ENCODE data around the gene SOSTDC1. TPM values are rescaled to one million over a fixed set of nuclear protein-coding genes. Genes with fewer than 3 reads are reported as not detected.
"Not testable (repeated sequence)": the region's sequence is repeated elsewhere in the genome, so short reads cannot be mapped to it uniquely, and the experiment has no call there.

Gene SOSTDC1, protein sequence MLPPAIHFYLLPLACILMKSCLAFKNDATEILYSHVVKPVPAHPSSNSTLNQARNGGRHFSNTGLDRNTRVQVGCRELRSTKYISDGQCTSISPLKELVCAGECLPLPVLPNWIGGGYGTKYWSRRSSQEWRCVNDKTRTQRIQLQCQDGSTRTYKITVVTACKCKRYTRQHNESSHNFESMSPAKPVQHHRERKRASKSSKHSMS
- not detected in 2 replicates for total RNA-seq

GRCh38 chr7:16465469-16466361 is at the start of gene SOSTDC1:
SOSTDC1 (minus strand) TSS chr7:16465738; CDS start chr7:16465668, 70 bp downstream.
- Mint-ChIP-seq H3K4me3 (ENCODE audit: low read depth) (no peak within 1 kb of the TSS), H3K27me3 (ENCODE audit: low read depth) (peaks cover 13% of the 10 kb centered on the region), H3K9me3 (no peaks in the 10 kb centered on the region), H3K4me1 (ENCODE audit: low read depth) (peaks cover 2% of the 10 kb centered on the region), H3K27ac (no peak within 1 kb of the TSS), H3K36me3 (ENCODE audit: low read depth) (no peaks in the 10 kb centered on the region)
- intact Hi-C loops (cut with micrococcal nuclease) = no loop called here
- no peak for DNase-seq (ENCODE audit: low spot score)

- H3K9me3 Mint-ChIP-seq = no peaks in the 10 kb centered on the region
- intact Hi-C loops (cut with micrococcal nuclease) = no loop called here
- H3K27me3 Mint-ChIP-seq (ENCODE audit: low read depth) = peaks cover 2% of the 10 kb centered on the region
- H3K4me3 Mint-ChIP-seq (ENCODE audit: low read depth) = no peak overlapping the region
- no peaks in the 10 kb centered on the region for H3K4me1 Mint-ChIP-seq (ENCODE audit: low read depth)
- H3K27ac Mint-ChIP-seq = no peak overlapping the region
- H3K36me3 Mint-ChIP-seq (ENCODE audit: low read depth) = no peaks in the 10 kb centered on the region
- no peak for DNase-seq (ENCODE audit: low spot score)
These were observed 49.2 kb upstream of the SOSTDC1 start for GRCh38 chr7:16514729-16515128.

- intact Hi-C loops (cut with micrococcal nuclease) = no loop called here
- no peak for DNase-seq (ENCODE audit: low spot score)
- H3K27ac Mint-ChIP-seq = no peak overlapping the region
- H3K27me3 Mint-ChIP-seq (ENCODE audit: low read depth) = peaks cover 2% of the 10 kb centered on the region
- H3K4me1 Mint-ChIP-seq (ENCODE audit: low read depth) = no peaks in the 10 kb centered on the region
- H3K36me3 Mint-ChIP-seq (ENCODE audit: low read depth) = no peaks in the 10 kb centered on the region
- H3K4me3 Mint-ChIP-seq (ENCODE audit: low read depth) = no peak overlapping the region
- no peaks in the 10 kb centered on the region for H3K9me3 Mint-ChIP-seq
These were observed 48.7 kb upstream of the SOSTDC1 start for GRCh38 chr7:16514271-16514670.

GRCh38 chr7:16512097-16512496 is 46.6 kb upstream of the SOSTDC1 start:
- no peaks in the 10 kb centered on the region for H3K27me3 Mint-ChIP-seq (ENCODE audit: low read depth)
- no peaks in the 10 kb centered on the region for H3K36me3 Mint-ChIP-seq (ENCODE audit: low read depth)
- DNase-seq (ENCODE audit: low spot score) = no peak
- no peak overlapping the region for H3K4me3 Mint-ChIP-seq (ENCODE audit: low read depth)
- no peak overlapping the region for H3K27ac Mint-ChIP-seq
- H3K4me1 Mint-ChIP-seq (ENCODE audit: low read depth) = no peaks in the 10 kb centered on the region
- no peaks in the 10 kb centered on the region for H3K9me3 Mint-ChIP-seq
- intact Hi-C loops (cut with micrococcal nuclease) = no loop called here

DNA sequence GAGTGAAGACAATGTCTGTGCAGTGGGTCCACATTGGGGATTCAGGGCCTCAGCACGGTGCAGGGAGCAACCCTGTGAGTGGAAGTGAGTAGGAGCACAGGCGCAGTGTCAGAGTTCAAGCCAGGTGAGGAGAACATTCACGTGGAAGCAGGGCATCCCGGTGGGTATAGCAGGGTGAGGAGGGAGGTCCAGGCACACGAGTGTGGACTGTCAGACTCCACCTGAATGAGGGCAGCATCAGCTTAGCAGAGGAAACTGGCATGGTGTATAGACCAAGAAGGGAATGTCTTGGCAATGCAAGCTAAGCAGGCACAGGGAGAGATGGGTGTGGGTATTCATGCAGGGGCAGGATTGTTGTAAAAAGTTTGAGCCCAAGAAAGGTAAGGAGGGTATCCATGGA is 45.8 kb upstream of the SOSTDC1 start:
- Mint-ChIP-seq H3K9me3 (no peaks in the 10 kb centered on the region), H3K27ac (no peak overlapping the region), H3K36me3 (ENCODE audit: low read depth) (no peaks in the 10 kb centered on the region), H3K4me3 (ENCODE audit: low read depth) (no peak overlapping the region), H3K27me3 (ENCODE audit: low read depth) (no peaks in the 10 kb centered on the region), H3K4me1 (ENCODE audit: low read depth) (no peaks in the 10 kb centered on the region)
- DNase-seq (ENCODE audit: low spot score) = no peak
- intact Hi-C loops (cut with micrococcal nuclease) = no loop called here

- intact Hi-C loops (cut with micrococcal nuclease) = no loop called here
- Mint-ChIP-seq H3K4me1 (ENCODE audit: low read depth) (no peaks in the 10 kb centered on the region), H3K27ac (no peak overlapping the region), H3K9me3 (no peaks in the 10 kb centered on the region), H3K27me3 (ENCODE audit: low read depth) (no peaks in the 10 kb centered on the region), H3K4me3 (ENCODE audit: low read depth) (no peak overlapping the region), H3K36me3 (ENCODE audit: low read depth) (no peaks in the 10 kb centered on the region)
- DNase-seq (ENCODE audit: low spot score) = no peak
These were observed 44.3 kb upstream of the SOSTDC1 start for GRCh38 chr7:16509829-16510228.

- H3K4me3 Mint-ChIP-seq (ENCODE audit: low read depth); H3K4me1 Mint-ChIP-seq (ENCODE audit: low read depth); H3K36me3 Mint-ChIP-seq (ENCODE audit: low read depth); intact Hi-C loops (cut with micrococcal nuclease); H3K27ac Mint-ChIP-seq; H3K9me3 Mint-ChIP-seq; DNase-seq (ENCODE audit: low spot score); H3K27me3 Mint-ChIP-seq (ENCODE audit: low read depth): not testable (repeated sequence)
These were observed 40.9 kb upstream of the SOSTDC1 start for GRCh38 chr7:16506422-16506821.

GRCh38 chr7:16504019-16504418 is 38.5 kb upstream of the SOSTDC1 start:
- H3K27ac Mint-ChIP-seq = no peak overlapping the region
- DNase-seq (ENCODE audit: low spot score) = no peak
- H3K4me1 Mint-ChIP-seq (ENCODE audit: low read depth) = no peaks in the 10 kb centered on the region
- no peaks in the 10 kb centered on the region for H3K36me3 Mint-ChIP-seq (ENCODE audit: low read depth)
- no peak overlapping the region for H3K4me3 Mint-ChIP-seq (ENCODE audit: low read depth)
- H3K9me3 Mint-ChIP-seq = no peaks in the 10 kb centered on the region
- peaks cover 3% of the 10 kb centered on the region for H3K27me3 Mint-ChIP-seq (ENCODE audit: low read depth)
- intact Hi-C loops (cut with micrococcal nuclease) = no loop called here

DNA sequence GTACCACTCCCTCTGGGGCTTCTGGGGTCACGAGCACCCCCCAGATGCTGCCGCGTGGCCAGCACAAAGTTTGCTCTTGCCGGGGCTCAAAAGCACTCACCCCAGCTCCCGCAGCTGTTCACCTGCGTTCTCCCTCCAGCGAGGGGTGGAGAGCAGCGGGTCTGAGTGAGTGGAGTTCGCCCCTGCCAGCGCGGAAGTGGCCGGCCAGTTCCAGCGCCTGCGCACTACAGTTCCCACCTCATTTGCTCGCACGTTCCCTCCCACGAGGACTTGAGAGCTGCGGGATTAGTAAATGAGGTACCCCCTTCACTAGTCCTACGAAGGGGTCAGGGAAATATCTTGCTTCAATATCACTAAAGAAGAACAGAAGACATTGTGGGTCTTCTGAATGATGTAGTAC is 36.8 kb upstream of the SOSTDC1 start:
- H3K27ac Mint-ChIP-seq = no peak overlapping the region
- peaks cover 3% of the 10 kb centered on the region for H3K27me3 Mint-ChIP-seq (ENCODE audit: low read depth)
- no peak overlapping the region for H3K4me3 Mint-ChIP-seq (ENCODE audit: low read depth)
- H3K9me3 Mint-ChIP-seq = no peaks in the 10 kb centered on the region
- no peaks in the 10 kb centered on the region for H3K36me3 Mint-ChIP-seq (ENCODE audit: low read depth)
- DNase-seq (ENCODE audit: low spot score) = no peak
- no peaks in the 10 kb centered on the region for H3K4me1 Mint-ChIP-seq (ENCODE audit: low read depth)
- intact Hi-C loops (cut with micrococcal nuclease) = no loop called here

- H3K4me3 Mint-ChIP-seq (ENCODE audit: low read depth) = no peak overlapping the region
- DNase-seq (ENCODE audit: low spot score) = no peak
- intact Hi-C loops (cut with micrococcal nuclease) = no loop called here
These were observed 32.6 kb upstream of the SOSTDC1 start for GRCh38 chr7:16498122-16498521.

DNA sequence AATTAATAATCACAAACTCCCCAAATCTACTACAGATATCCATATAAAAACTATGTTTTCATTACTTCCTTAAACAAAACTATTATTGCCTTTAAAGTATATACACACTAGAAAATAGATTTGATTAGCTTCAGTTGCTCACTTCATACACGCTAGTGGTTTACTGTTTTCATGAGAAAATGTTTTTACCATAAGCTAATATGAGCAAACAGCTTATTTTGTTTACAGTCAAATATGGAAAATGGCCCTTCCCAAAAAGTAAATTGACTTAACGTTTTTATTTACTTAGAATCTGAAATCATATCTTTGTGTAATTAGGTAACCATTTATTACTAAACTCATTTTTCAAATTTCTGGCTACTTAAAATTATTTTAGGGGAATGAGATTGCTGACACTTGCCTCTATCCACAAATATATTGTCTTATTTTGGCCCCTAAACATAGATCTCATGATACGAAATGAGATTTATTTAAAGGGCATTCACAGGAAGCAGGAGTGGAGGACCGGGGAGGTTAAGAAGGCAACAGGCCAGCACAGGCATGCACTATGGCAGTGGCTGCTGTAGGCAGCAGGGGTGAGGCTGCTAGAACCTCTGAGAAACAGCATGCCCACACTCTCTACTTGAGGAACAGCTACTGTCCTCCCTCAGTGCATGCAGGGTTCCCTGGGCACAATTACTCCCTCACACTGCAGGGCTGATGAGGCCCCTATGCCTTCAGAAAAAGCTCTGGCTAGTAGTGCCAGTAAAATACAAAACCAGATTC is 29.6 kb upstream of the SOSTDC1 start:
- H3K9me3 Mint-ChIP-seq = no peaks in the 10 kb centered on the region
- H3K4me3 Mint-ChIP-seq (ENCODE audit: low read depth) = no peak overlapping the region
- intact Hi-C loops (cut with micrococcal nuclease) = loop anchor here (5.0 kb wide), 2 partner anchors 67 to 73 kb away; partner anchors contain the start of gene CRPPA
- H3K27me3 Mint-ChIP-seq (ENCODE audit: low read depth) = peaks cover 2% of the 10 kb centered on the region
- no peak for DNase-seq (ENCODE audit: low spot score)
- H3K36me3 Mint-ChIP-seq (ENCODE audit: low read depth) = no peaks in the 10 kb centered on the region
- H3K4me1 Mint-ChIP-seq (ENCODE audit: low read depth) = peaks cover 7% of the 10 kb centered on the region
- no peak overlapping the region for H3K27ac Mint-ChIP-seq

More at GRCh38 chr7:16498122-16498521, 32.6 kb upstream of the SOSTDC1 start:
- Mint-ChIP-seq H3K4me1 (ENCODE audit: low read depth) (no peaks in the 10 kb centered on the region), H3K36me3 (ENCODE audit: low read depth) (no peaks in the 10 kb centered on the region), H3K27ac (no peak overlapping the region), H3K9me3 (no peaks in the 10 kb centered on the region), H3K27me3 (ENCODE audit: low read depth) (no peaks in the 10 kb centered on the region)

DNA sequence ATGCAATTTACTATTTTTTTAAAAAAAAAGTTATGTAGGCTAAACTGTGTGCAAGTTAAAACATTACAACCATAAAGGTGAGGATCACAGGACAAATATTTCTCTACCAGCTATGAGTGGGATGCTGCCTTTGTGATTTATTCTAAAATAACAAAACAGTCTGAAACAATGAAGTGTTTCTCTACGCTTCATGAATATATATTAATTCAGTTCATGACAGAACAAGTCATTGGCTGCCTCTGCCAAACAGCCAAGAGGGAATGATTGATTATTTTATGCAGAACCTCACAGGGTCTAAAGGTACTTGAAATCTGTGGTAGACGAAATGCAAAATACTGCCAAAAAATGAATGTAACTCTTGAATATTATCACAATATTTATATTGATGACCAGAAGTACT is 29.0 kb upstream of the SOSTDC1 start:
- DNase-seq (ENCODE audit: low spot score) = no peak
- intact Hi-C loops (cut with micrococcal nuclease) = loop anchor here (5.0 kb wide), 2 partner anchors 68 to 72 kb away; partner anchors contain the start of gene CRPPA
- peaks cover 2% of the 10 kb centered on the region for H3K27me3 Mint-ChIP-seq (ENCODE audit: low read depth)
- H3K27ac Mint-ChIP-seq = no peak overlapping the region
- H3K4me1 Mint-ChIP-seq (ENCODE audit: low read depth) = peaks cover 7% of the 10 kb centered on the region
- no peak overlapping the region for H3K4me3 Mint-ChIP-seq (ENCODE audit: low read depth)
- no peaks in the 10 kb centered on the region for H3K36me3 Mint-ChIP-seq (ENCODE audit: low read depth)
- H3K9me3 Mint-ChIP-seq = no peaks in the 10 kb centered on the region

Measured in activated T-helper 2 cell treated with anti-CD3 and anti-CD28 coated beads, Interferon-gamma antibody, Interleukin-2, Interleukin-4, amounts not matched to agents 10 μg/mL and 5 μg/mL and 100 μg/mL, durations not matched to agents 14 hours and 24 hours and 36 hours (primary cell).